Measurements from ENCODE around the gene TKTL1. TPM values are rescaled to one million over a fixed set of nuclear protein-coding genes. Genes with fewer than 3 reads are reported as not detected.

Gene TKTL1
- total RNA-seq, 1 donor from 2014 or later: not detected

- DNase-seq (ENCODE audit: low spot score): no peak
- H3K9me3 Mint-ChIP-seq (ENCODE audit: low read depth): no peaks in the 10 kb centered on the region
- peaks cover 50% of the 10 kb centered on the region for H3K4me1 Mint-ChIP-seq (ENCODE audit: low read depth)
- peaks cover 2% of the 10 kb centered on the region for H3K36me3 Mint-ChIP-seq (ENCODE audit: low read depth)
- peak overlapping the region; percentile 90 for H3K27ac Mint-ChIP-seq (ENCODE audit: unreplicated experiment)
- H3K4me3 Mint-ChIP-seq (ENCODE audit: unreplicated experiment): peak overlapping the region; percentile 81
- H3K27me3 Mint-ChIP-seq (ENCODE audit: low read depth): no peaks in the 10 kb centered on the region
- TF ChIP-seq CTCF (IDR thresholded peaks at IDR 0.05): no peak
These were observed 84.0 kb downstream of the TKTL1 start for GRCh38 chrX:154379569-154379951.

Other genes with a start within 250 kb of the TKTL1 start
- gene MECP2, start 198.1 kb upstream of the TKTL1 start, total RNA-seq: 32.3 to 35.5 TPM (median 34.2 TPM) in 3 replicates
- gene OPN1LW, start 151.6 kb upstream of the TKTL1 start, total RNA-seq: not detected in 3 replicates
- gene OPN1MW, start 113.2 kb upstream of the TKTL1 start, total RNA-seq: not detected in 3 replicates
- not detected in 3 replicates for gene OPN1MW2, start 76.0 kb upstream of the TKTL1 start, total RNA-seq
- not detected in 3 replicates for gene OPN1MW3, start 38.2 kb upstream of the TKTL1 start, total RNA-seq
- not detected in 3 replicates for gene TEX28, start 671 bp upstream of the TKTL1 start, total RNA-seq
- 1,923 to 4,327 TPM (median 4,325 TPM) in 3 replicates for gene FLNA, start 78.8 kb downstream of the TKTL1 start, total RNA-seq
- gene EMD, start 83.5 kb downstream of the TKTL1 start, total RNA-seq: 66.3 to 81.7 TPM (median 81.1 TPM) in 3 replicates
- gene RPL10, start 102.6 kb downstream of the TKTL1 start, total RNA-seq: 1,847 to 2,160 TPM (median 2,120 TPM) in 3 replicates
- gene DNASE1L1, start 113.5 kb downstream of the TKTL1 start, total RNA-seq: 39.4 to 44.5 TPM (median 40.8 TPM) in 3 replicates
- gene TAFAZZIN, start 115.7 kb downstream of the TKTL1 start, total RNA-seq: 33.4 to 39.1 TPM (median 38.7 TPM) in 3 replicates
- gene ATP6AP1, start 132.9 kb downstream of the TKTL1 start, total RNA-seq: 132 to 139 TPM (median 136 TPM) in 3 replicates
- gene GDI1, start 141.4 kb downstream of the TKTL1 start, total RNA-seq: 147 to 159 TPM (median 152 TPM) in 3 replicates
- gene FAM50A, start 148.3 kb downstream of the TKTL1 start, total RNA-seq: 98.3 to 108 TPM (median 106 TPM) in 3 replicates
- 187 to 212 TPM (median 205 TPM) in 3 replicates for gene PLXNA3, start 162.5 kb downstream of the TKTL1 start, total RNA-seq
- 17.7 to 25.4 TPM (median 19.8 TPM) in 3 replicates for gene LAGE3, start 183.5 kb downstream of the TKTL1 start, total RNA-seq
- gene UBL4A, start 190.8 kb downstream of the TKTL1 start, total RNA-seq: 20.8 to 21.2 TPM (median 20.8 TPM) in 3 replicates
- gene SLC10A3, start 194.8 kb downstream of the TKTL1 start, total RNA-seq: 26.8 to 28.9 TPM (median 28.9 TPM) in 3 replicates
- 35.7 to 38.5 TPM (median 36.5 TPM) in 3 replicates for gene FAM3A, start 220.4 kb downstream of the TKTL1 start, total RNA-seq